ENCODE measurements around the gene SUSD1.

Gene SUSD1

GRCh38 chr9:112010537-112010936 lies 164.6 kb downstream of the SUSD1 start:
- no peak for TF ChIP-seq CTCF (IDR thresholded peaks at IDR 0.05; ENCODE audit: control insufficient read depth, extremely low read depth, insufficient read depth)

GRCh38 chr9:112009656-112010055 lies 165.4 kb downstream of the SUSD1 start:
- TF ChIP-seq CTCF (IDR thresholded peaks at IDR 0.05; ENCODE audit: control insufficient read depth, extremely low read depth, insufficient read depth) = no peak
- no peak for DNase-seq (ENCODE audit: low read depth)
- H3K4me3 ChIP-seq (ENCODE audit: low read depth, low read length) = no peak overlapping the region

More at GRCh38 chr9:112010537-112010936, 164.6 kb downstream of the SUSD1 start:
- H3K4me3 ChIP-seq (ENCODE audit: low read depth, low read length) = no peak overlapping the region
- DNase-seq (ENCODE audit: low read depth) = no peak

GRCh38 chr9:112007575-112008240 lies 167.4 kb downstream of the SUSD1 start:
- no peak for DNase-seq (ENCODE audit: low read depth)
- no peak for TF ChIP-seq CTCF (IDR thresholded peaks at IDR 0.05; ENCODE audit: control insufficient read depth, extremely low read depth, insufficient read depth)
- H3K4me3 ChIP-seq (ENCODE audit: low read depth, low read length) = no peak overlapping the region

- DNase-seq (ENCODE audit: low read depth) = no peak
- H3K4me3 ChIP-seq (ENCODE audit: low read depth, low read length) = no peak overlapping the region
- TF ChIP-seq CTCF (IDR thresholded peaks at IDR 0.05; ENCODE audit: control insufficient read depth, extremely low read depth, insufficient read depth) = no peak
These were observed 168.6 kb downstream of the SUSD1 start for GRCh38 chr9:112006361-112007020.

GRCh38 chr9:112005939-112006338 lies 169.2 kb downstream of the SUSD1 start:
- TF ChIP-seq CTCF (IDR thresholded peaks at IDR 0.05; ENCODE audit: control insufficient read depth, extremely low read depth, insufficient read depth) = no peak
- H3K4me3 ChIP-seq (ENCODE audit: low read depth, low read length) = no peak overlapping the region
- DNase-seq (ENCODE audit: low read depth) = no peak

- no peak for DNase-seq (ENCODE audit: low read depth)
- no peak overlapping the region for H3K4me3 ChIP-seq (ENCODE audit: low read depth, low read length)
- TF ChIP-seq CTCF (IDR thresholded peaks at IDR 0.05; ENCODE audit: control insufficient read depth, extremely low read depth, insufficient read depth) = no peak
These were observed 171.6 kb downstream of the SUSD1 start for GRCh38 chr9:112003538-112003937.
